Measurements from ENCODE around the gene TMEM260.

TMEM260 gene

DNA sequence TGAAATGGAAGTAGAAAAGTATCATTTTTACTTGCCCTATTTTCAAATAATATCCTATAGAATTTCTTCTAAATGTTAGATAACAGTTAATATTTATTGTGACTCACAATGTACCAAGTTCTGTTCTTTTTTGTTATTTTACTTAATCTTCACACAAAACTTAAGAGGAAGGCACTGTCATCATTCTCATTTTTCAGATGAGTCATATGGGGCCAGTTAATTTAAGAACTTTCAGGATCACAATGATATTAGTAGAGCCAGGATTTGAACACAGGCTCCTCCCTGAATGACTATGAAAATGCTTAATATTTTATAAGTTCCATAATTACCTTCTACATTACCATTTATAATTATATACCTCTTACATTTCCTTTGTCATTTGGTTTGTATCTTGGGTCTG is 10.4 kb upstream of the TMEM260 start:
- TF ChIP-seq, protein P1, sequence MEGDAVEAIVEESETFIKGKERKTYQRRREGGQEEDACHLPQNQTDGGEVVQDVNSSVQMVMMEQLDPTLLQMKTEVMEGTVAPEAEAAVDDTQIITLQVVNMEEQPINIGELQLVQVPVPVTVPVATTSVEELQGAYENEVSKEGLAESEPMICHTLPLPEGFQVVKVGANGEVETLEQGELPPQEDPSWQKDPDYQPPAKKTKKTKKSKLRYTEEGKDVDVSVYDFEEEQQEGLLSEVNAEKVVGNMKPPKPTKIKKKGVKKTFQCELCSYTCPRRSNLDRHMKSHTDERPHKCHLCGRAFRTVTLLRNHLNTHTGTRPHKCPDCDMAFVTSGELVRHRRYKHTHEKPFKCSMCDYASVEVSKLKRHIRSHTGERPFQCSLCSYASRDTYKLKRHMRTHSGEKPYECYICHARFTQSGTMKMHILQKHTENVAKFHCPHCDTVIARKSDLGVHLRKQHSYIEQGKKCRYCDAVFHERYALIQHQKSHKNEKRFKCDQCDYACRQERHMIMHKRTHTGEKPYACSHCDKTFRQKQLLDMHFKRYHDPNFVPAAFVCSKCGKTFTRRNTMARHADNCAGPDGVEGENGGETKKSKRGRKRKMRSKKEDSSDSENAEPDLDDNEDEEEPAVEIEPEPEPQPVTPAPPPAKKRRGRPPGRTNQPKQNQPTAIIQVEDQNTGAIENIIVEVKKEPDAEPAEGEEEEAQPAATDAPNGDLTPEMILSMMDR (IDR thresholded peaks at IDR 0.05; ENCODE audit: low read depth, low read length, missing control alignments): no peak
- DNase-seq (ENCODE audit: low read depth): no peak
- H3K4me3 ChIP-seq (ENCODE audit: low read depth, low read length): no peak overlapping the region
- in situ Hi-C loops (cut with HindIII; ENCODE audit: low sequenced_read_pairs): no loop called here

DNA sequence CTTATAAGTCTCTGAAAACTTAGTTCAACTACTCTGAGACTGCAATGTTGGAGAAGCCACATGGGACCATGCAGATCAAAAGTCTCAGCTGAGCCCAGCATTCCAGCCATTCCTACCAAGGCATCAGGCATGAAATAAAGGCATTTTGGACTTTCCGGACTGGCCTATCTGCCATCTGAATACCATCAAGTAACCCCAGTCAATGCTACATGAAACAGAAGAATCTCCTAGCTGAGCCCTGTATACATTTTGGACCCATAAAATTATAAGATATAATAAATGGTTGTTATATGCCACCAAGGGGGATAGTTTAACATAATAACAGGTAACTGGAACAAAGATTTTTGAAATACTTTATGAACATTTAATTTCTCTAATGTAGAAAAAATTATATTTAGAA is 9.3 kb upstream of the TMEM260 start:
- TF ChIP-seq, protein P1 (IDR thresholded peaks at IDR 0.05; ENCODE audit: low read depth, low read length, missing control alignments): no peak
- no peak overlapping the region for H3K4me3 ChIP-seq (ENCODE audit: low read depth, low read length)
- DNase-seq (ENCODE audit: low read depth): no peak
- in situ Hi-C loops (cut with HindIII; ENCODE audit: low sequenced_read_pairs): no loop called here

DNA sequence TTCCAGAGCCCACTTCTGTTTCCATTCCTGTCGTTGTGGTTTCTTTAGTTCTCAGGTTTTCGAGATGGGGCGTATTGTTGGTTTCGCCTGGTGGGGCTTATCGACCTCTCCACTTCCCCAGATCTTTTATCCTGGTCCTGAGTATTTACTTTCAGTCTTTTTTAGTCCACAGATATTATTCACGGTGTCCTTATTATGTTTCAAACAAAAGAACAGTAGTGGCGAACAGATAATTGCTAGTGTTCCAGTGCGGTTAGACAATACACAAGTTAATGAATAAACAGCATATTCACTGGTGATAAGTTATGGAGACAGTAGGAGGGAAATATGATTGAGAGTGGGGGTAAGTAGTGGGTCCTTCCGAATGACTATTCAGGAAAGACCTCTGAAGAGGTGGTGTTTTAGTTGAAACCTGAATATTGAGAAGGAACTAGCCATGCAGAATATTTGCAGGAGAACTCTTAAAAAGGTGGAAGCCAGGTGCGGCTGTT is 668 bp downstream of the TMEM260 start:
- no peak for DNase-seq (ENCODE audit: low read depth)
- TF ChIP-seq, protein P1 (IDR thresholded peaks at IDR 0.05; ENCODE audit: low read depth, low read length, missing control alignments): no peak
- in situ Hi-C loops (cut with HindIII; ENCODE audit: low sequenced_read_pairs): no loop called here
- H3K4me3 ChIP-seq (ENCODE audit: low read depth, low read length): peak overlapping the region; percentile 94

DNA sequence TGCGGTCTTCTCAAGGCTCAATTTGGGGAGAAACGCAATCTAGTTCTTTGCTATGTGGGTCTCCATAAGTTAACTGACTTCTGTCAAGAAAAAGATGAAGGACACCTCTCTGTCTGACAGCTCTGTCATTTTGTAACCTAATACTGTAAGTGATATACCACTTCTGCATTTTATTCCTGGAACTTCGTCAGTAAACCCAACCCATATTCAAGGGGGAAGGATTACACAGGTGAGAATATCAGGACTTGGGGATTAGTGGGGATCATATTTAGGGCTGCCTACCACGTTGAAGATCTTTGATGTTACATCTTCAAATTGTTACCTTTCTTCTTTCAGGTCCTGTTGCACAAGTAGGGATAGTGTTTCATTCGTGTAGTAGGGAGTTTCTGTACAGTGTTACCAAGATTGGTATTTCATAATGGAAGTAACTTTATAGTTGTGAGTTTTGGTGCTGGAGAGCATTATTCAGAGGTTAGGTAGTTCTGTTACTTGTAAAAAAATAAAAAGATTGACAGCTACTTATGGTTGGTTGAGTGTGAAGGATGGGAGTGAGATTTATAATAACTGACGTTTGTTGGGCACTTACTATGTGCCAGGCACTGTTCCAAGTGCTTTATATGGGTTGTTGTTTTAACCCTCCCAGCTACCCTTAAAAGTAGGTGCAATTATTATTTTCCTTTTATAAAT is 1.6 kb downstream of the TMEM260 start:
- DNase-seq (ENCODE audit: low read depth): no peak
- in situ Hi-C loops (cut with HindIII; ENCODE audit: low sequenced_read_pairs): no loop called here
- TF ChIP-seq, protein P1 (IDR thresholded peaks at IDR 0.05; ENCODE audit: low read depth, low read length, missing control alignments): no peak
- H3K4me3 ChIP-seq (ENCODE audit: low read depth, low read length): peak overlapping the region; percentile 94

DNA sequence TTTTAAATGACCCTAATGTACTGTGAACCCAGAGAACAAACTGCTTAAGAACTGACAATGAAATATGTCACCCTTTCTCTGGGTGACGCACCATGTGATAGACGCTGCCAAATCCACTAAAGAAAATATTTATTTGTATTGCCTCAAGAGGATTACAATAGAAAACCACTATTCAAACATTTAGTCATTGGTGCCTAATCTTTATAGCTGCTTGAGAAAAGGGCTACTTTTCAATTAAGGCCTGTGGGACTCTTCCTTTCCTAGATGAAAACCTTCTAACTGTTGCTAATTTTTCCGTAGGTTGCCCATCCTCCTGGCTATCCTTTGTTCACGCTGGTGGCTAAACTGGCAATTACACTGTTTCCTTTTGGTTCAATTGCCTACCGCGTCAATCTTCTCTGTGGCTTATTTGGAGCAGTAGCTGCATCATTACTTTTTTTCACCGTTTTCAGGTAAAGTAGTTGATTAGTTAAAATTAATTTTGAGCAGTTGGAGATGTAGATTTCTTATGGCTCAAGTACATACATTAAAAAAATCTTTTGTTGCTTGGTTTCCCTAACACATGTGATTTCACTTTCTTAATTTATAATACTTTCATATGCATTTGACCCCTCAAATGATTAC is 6.0 kb downstream of the TMEM260 start:
- TF ChIP-seq, protein P1 (IDR thresholded peaks at IDR 0.05; ENCODE audit: low read depth, low read length, missing control alignments): peak; percentile 26
- in situ Hi-C loops (cut with HindIII; ENCODE audit: low sequenced_read_pairs): no loop called here
- H3K4me3 ChIP-seq (ENCODE audit: low read depth, low read length): no peak overlapping the region
- peak; percentile 23 for DNase-seq (ENCODE audit: low read depth)

DNA sequence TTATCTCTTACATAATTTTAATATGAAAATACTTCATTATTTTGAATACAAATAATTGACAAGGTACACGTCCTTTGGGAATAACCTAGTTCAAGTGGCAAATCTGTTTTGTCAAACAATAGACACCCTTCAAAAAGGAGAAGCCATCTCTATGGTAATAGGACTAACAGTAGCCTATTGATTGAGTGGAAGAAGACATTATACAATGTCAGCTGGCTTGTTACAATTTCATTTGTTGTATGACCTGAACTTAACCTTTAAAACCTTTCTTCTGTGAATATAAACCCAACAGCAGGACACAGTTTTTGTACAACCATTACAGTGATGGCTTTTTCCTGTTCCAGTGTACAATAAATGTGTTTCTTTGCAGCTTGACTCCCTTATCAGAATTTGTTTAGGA is 8.1 kb downstream of the TMEM260 start:
- H3K4me3 ChIP-seq (ENCODE audit: low read depth, low read length): no peak overlapping the region
- in situ Hi-C loops (cut with HindIII; ENCODE audit: low sequenced_read_pairs): no loop called here
- TF ChIP-seq, protein P1 (IDR thresholded peaks at IDR 0.05; ENCODE audit: low read depth, low read length, missing control alignments): no peak
- no peak for DNase-seq (ENCODE audit: low read depth)
